ENCODE measurements around the gene SSR2. TPM values are rescaled to one million over a fixed set of nuclear protein-coding genes. Genes with fewer than 3 reads are reported as not detected.

SSR2 gene
- total and polyA plus RNA-seq, 10 donors, result 152 to 291 (median 194) TPM

- no peak overlapping the region for H3K27ac ChIP-seq
- DNase-seq, result no peak
- intact Hi-C loops (cut with DNase I; ENCODE audit: low total_unique reads), result no loop called here
Observed at GRCh38 chr1:156002188-156002911, 18.4 kb downstream of the SSR2 start.

GRCh38 chr1:156001662-156002171 is 19.0 kb downstream of the SSR2 start:
- TF ChIP-seq CTCF (IDR thresholded peaks at IDR 0.05 in 8 of 11, conservative IDR thresholded peaks at IDR 0.05 in 3 of 11), result no peak
- no peak for TF ChIP-seq POLR2AphosphoS5 (IDR thresholded peaks at IDR 0.05)
- TF ChIP-seq POLR2A (IDR thresholded peaks at IDR 0.05), result no peak
- Histone ChIP-seq H3K4me3 (no peak overlapping the region), H3K36me3 (peaks cover 0 to 8% (median 2%) of the 10 kb centered on the region in 6 donors), H3K4me1 (peaks cover 0 to 11% (median 0%) of the 10 kb centered on the region in 6 donors), H3K27ac (no peak overlapping the region), H3K9me3 (no peaks in the 10 kb centered on the region), H3K27me3 (replicated peaks in 1 of 7) (no peaks in the 10 kb centered on the region)
- intact Hi-C loops (cut with DNase I; ENCODE audit: low total_unique reads), result no loop called here
- WGBS, 5 donors, result 56 to 80% (median 66%) methylated on average over 4 of the region's 4 CpGs
- no peak for DNase-seq

More at GRCh38 chr1:156002188-156002911, 18.4 kb downstream of the SSR2 start:
- Histone ChIP-seq H3K36me3 (peaks cover 0 to 14% (median 8%) of the 10 kb centered on the region in 6 donors), H3K9me3 (no peaks in the 10 kb centered on the region), H3K27me3 (replicated peaks in 1 of 7) (no peaks in the 10 kb centered on the region), H3K4me1 (peaks cover 0 to 11% (median 0%) of the 10 kb centered on the region in 6 donors), H3K4me3 (no peak overlapping the region)
- WGBS, 5 donors, result 66 to 90% (median 75%) methylated on average over 3 of the region's 3 CpGs
- TF ChIP-seq POLR2A (IDR thresholded peaks at IDR 0.05), result no peak
- TF ChIP-seq CTCF (IDR thresholded peaks at IDR 0.05 in 8 of 11, conservative IDR thresholded peaks at IDR 0.05 in 3 of 11), result no peak
- TF ChIP-seq POLR2AphosphoS5 (IDR thresholded peaks at IDR 0.05), result no peak

- H3K27ac ChIP-seq, result no peak overlapping the region
- H3K4me3 ChIP-seq, result no peak overlapping the region
- H3K9me3 ChIP-seq, result no peaks in the 10 kb centered on the region
- intact Hi-C loops (cut with DNase I; ENCODE audit: low total_unique reads), result no loop called here
- TF ChIP-seq CTCF (IDR thresholded peaks at IDR 0.05 in 8 of 11, conservative IDR thresholded peaks at IDR 0.05 in 3 of 11) (no peak), POLR2A (IDR thresholded peaks at IDR 0.05) (no peak), POLR2AphosphoS5 (IDR thresholded peaks at IDR 0.05) (no peak)
- WGBS, 5 donors, result 88 to 92% (median 91%) methylated on average over 10 of the region's 10 CpGs
- H3K4me1 ChIP-seq, result peaks cover 0 to 11% (median 0%) of the 10 kb centered on the region in 6 donors
- no peaks in the 10 kb centered on the region for H3K27me3 ChIP-seq (replicated peaks in 1 of 7)
- peaks cover 0 to 2% (median 0%) of the 10 kb centered on the region in 6 donors for H3K36me3 ChIP-seq
- no peak for DNase-seq
Observed at GRCh38 chr1:156001021-156001661, 19.6 kb downstream of the SSR2 start.

GRCh38 chr1:155999964-156000363 is 20.8 kb downstream of the SSR2 start:
- Histone ChIP-seq H3K9me3 (no peaks in the 10 kb centered on the region), H3K27me3 (replicated peaks in 1 of 7) (no peaks in the 10 kb centered on the region), H3K4me3 (no peak overlapping the region), H3K27ac (no peak overlapping the region), H3K36me3 (no peaks in the 10 kb centered on the region), H3K4me1 (peaks cover 0 to 4% (median 0%) of the 10 kb centered on the region in 6 donors)
- intact Hi-C loops (cut with DNase I; ENCODE audit: low total_unique reads), result no loop called here
- TF ChIP-seq CTCF (IDR thresholded peaks at IDR 0.05 in 8 of 11, conservative IDR thresholded peaks at IDR 0.05 in 3 of 11) (no peak), POLR2A (IDR thresholded peaks at IDR 0.05) (no peak), POLR2AphosphoS5 (IDR thresholded peaks at IDR 0.05) (no peak)
- DNase-seq, result no peak
- 72 to 83% (median 81%) methylated on average over 1 of the region's 1 CpG for WGBS, 5 donors
